Tibial nerve (tissue), 4 donors: ENCODE measurements around the gene MLX. TPM values are rescaled to one million over a fixed set of nuclear protein-coding genes. Genes with fewer than 3 reads are reported as not detected.
A peak's percentile ranks its signal among the peaks of the same experiment; 100 is the strongest.

ENCODE experiments used
- DNase-seq, 2 donors: peaks; one replicate each; pipeline ENCODE4 v3.0.0-alpha.2; 2019; ENCODE audit warnings: low spot score in 2 of 2
- H3K27ac ChIP-seq, 4 donors: fragments of 200-600 bp; sonication (generic) in 3 of 4; one replicate each; pipeline ENCODE4 v1.5.1; 2017 to 2019; ENCODE audit warnings: mild to moderate bottlenecking in 1 of 4
- H3K27me3 ChIP-seq, 2 donors: fragments of 200-600 bp; sonication (generic) in 1 of 2; one replicate each; pipeline versions ENCODE4 v1.5.1 to v1.6.0; 2017 to 2019
- H3K36me3 ChIP-seq, 3 donors: fragments of 200-600 bp; sonication (generic); one replicate each; pipeline ENCODE4 v1.5.1; 2018 to 2019
- H3K4me1 ChIP-seq, 4 donors: fragments of 200-600 bp; sonication (generic) in 3 of 4; one replicate each; pipeline ENCODE4 v1.5.1; 2017 to 2019
- H3K4me3 ChIP-seq, 4 donors: fragments of 200-600 bp; sonication (generic) in 3 of 4; one replicate each; pipeline ENCODE4 v1.5.1; 2017 to 2019; ENCODE audit warnings: mild to moderate bottlenecking in 1 of 4, moderate library complexity in 1 of 4
- H3K9me3 ChIP-seq, 4 donors: fragments of 200-600 bp; sonication (generic) in 3 of 4; one replicate each; pipeline ENCODE4 v1.5.1; 2017 to 2019
- EP300 ChIP-seq, 2 donors: sonication (generic); formaldehyde crosslinking; IDR thresholded peaks; one replicate each; pipeline ENCODE4 v1.6.1; 2017; ENCODE audit warnings: antibody characterized with exemption in 2 of 2, mild to moderate bottlenecking in 1 of 2
- POLR2A ChIP-seq, 2 donors: fragments of 450-650 bp; IDR thresholded peaks; one replicate each; pipeline ENCODE4 v1.6.1; 2017; ENCODE audit warnings: antibody characterized with exemption in 2 of 2, mild to moderate bottlenecking in 2 of 2, moderate library complexity in 2 of 2
- WGBS, 2 donors: methylation state at CpG; one replicate each; pipeline ENCODE4 v1.1.5; 2018; 5-methylcytosine and 5-hydroxymethylcytosine counted together
- total RNA-seq, 4 donors: library from RNA; depleted of rRNA; stranded (reverse); fragments of >200 nt; gene quantifications; one replicate each; pipeline ENCODE4 v1.1.0, GENCODE V29; 2016
- TF ChIP-seq, protein P1 (sequence below), 5 experiments: fragments of 200-600 bp in 3 of 5; fragments of 450-650 bp in 2 of 5; sonication (generic) in 3 of 5; IDR thresholded peaks; one replicate each; pipeline ENCODE4 v1.5.1; 2016 to 2019; ENCODE audit warnings: antibody characterized with exemption in 5 of 5, mild to moderate bottlenecking in 3 of 5, moderate library complexity in 2 of 5

Gene MLX
- total RNA-seq, 4 donors from 2014 or later, result 31.8 to 44.4 (median 39.1) TPM

- Histone ChIP-seq H3K27ac (no peak overlapping the region), H3K4me3 (no peak overlapping the region), H3K9me3 (no peaks in the 10 kb centered on the region), H3K36me3 (peaks cover 2 to 65% (median 14%) of the 10 kb centered on the region in 3 donors), H3K4me1 (peaks cover 0 to 28% (median 12%) of the 10 kb centered on the region in 4 donors), H3K27me3 (no peaks in the 10 kb centered on the region)
- no peak for DNase-seq
- TF ChIP-seq EP300 (IDR thresholded peaks at IDR 0.05) (no peak), POLR2A (IDR thresholded peaks at IDR 0.05) (no peak)
- TF ChIP-seq, protein P1, sequence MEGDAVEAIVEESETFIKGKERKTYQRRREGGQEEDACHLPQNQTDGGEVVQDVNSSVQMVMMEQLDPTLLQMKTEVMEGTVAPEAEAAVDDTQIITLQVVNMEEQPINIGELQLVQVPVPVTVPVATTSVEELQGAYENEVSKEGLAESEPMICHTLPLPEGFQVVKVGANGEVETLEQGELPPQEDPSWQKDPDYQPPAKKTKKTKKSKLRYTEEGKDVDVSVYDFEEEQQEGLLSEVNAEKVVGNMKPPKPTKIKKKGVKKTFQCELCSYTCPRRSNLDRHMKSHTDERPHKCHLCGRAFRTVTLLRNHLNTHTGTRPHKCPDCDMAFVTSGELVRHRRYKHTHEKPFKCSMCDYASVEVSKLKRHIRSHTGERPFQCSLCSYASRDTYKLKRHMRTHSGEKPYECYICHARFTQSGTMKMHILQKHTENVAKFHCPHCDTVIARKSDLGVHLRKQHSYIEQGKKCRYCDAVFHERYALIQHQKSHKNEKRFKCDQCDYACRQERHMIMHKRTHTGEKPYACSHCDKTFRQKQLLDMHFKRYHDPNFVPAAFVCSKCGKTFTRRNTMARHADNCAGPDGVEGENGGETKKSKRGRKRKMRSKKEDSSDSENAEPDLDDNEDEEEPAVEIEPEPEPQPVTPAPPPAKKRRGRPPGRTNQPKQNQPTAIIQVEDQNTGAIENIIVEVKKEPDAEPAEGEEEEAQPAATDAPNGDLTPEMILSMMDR (IDR thresholded peaks at IDR 0.05), result no peak
- WGBS, 2 donors, result 79 to 81% methylated on average over 3 of the region's 3 CpGs
Measured at GRCh38 chr17:42574463-42574862, 7.6 kb downstream of the MLX start.

DNA sequence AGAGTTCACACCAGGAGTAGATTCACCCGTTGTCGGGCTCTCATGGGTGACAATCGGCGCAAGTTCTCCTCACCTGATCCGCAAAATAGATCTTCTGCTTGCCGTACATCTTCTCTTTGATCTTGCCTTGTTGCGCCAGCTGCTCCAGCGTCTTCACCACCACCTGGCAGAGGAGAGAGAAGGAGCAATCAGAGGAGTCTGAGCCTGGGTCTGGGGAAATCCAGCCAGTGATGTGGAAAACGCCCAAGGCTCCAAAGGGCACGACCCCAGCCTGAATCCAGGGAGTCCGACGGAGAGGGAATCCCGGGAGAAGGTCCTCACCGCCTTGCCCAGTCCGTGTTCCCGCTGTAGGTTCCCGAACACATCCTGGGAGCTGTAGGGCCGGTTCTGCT, 10.2 kb downstream of the MLX start:
- H3K9me3 ChIP-seq, result no peaks in the 10 kb centered on the region
- H3K27ac ChIP-seq, result peak overlapping the region in 3 of 4 donors; percentile 85 to 90 (median 89)
- DNase-seq, result no peak
- no peaks in the 10 kb centered on the region for H3K27me3 ChIP-seq
- TF ChIP-seq EP300 (IDR thresholded peaks at IDR 0.05) (no peak), POLR2A (IDR thresholded peaks at IDR 0.05) (no peak)
- TF ChIP-seq, protein P1 (IDR thresholded peaks at IDR 0.05), result no peak
- H3K4me3 ChIP-seq, result peak overlapping the region; percentile 41 to 87 (median 72)
- peaks cover 4 to 63% (median 23%) of the 10 kb centered on the region in 3 donors for H3K36me3 ChIP-seq
- 6 to 12% methylated on average over 16 to 18 of the region's 18 CpGs for WGBS, 2 donors
- H3K4me1 ChIP-seq, result peaks cover 0 to 28% (median 12%) of the 10 kb centered on the region in 4 donors

- peak; percentile 91 to 93 for DNase-seq
- TF ChIP-seq POLR2A (IDR thresholded peaks at IDR 0.05), result peak; percentile 45 to 73
- TF ChIP-seq EP300 (IDR thresholded peaks at IDR 0.05), result peak; percentile 86 to 94
- TF ChIP-seq, protein P1 (IDR thresholded peaks at IDR 0.05), result peak; percentile 19 to 71 (median 39)
- H3K4me1 ChIP-seq, result peaks cover 0 to 28% (median 12%) of the 10 kb centered on the region in 4 donors
- H3K27me3 ChIP-seq, result no peaks in the 10 kb centered on the region
- H3K36me3 ChIP-seq, result peaks cover 2 to 63% (median 26%) of the 10 kb centered on the region in 3 donors
- H3K9me3 ChIP-seq, result no peaks in the 10 kb centered on the region
- H3K4me3 ChIP-seq, result peak within 1 kb of the TSS; percentile 41 to 87 (median 72)
- peak within 1 kb of the TSS; percentile 55 to 90 (median 87) for H3K27ac ChIP-seq
- WGBS, 2 donors, result 0% methylated on average over 27 to 52 of the region's 52 CpGs
Measured at GRCh38 chr17:42577532-42578281, 10.8 kb downstream of the MLX start, which contains the start of gene PSMC3IP. Gene PSMC3IP, minus strand, starts transcription at chr17:42577729. Its CDS starts 43 bp downstream, at chr17:42577686.

DNA sequence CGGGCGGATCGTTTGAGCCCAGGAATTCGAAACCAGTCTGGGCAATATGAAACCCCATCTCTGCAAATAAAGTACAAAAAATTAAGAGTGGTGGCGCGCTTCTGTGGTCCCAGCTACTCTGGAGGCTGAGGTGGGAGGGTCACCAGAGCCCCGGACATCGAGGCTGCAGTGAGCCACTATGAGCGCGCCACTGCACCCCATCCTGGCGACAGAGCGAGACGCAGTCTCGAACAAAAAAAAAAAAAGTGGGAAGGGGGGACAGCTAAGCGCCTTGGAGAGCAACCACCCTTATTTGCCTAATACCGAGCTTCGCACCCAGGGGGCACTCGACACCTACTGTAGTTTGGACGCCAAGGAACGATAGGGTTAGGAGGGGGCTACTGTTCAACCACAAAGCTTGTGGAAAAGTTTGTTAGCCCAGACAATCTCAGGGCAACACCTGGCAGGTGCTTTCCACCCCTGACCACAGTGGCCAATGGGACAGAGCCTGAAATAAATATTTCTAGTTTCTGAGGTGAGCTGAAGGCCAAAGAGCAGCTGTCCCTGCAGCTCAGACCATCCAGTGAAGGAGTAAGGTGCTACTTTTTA, 11.5 kb downstream of the MLX start:
- 0 to 1% methylated on average over 20 of the region's 20 CpGs for WGBS, 2 donors
- Histone ChIP-seq H3K36me3 (peaks cover 2 to 63% (median 27%) of the 10 kb centered on the region in 3 donors), H3K27me3 (no peaks in the 10 kb centered on the region), H3K27ac (peak overlapping the region; percentile 55 to 90 (median 87)), H3K4me1 (peaks cover 0 to 28% (median 12%) of the 10 kb centered on the region in 4 donors), H3K4me3 (peak overlapping the region; percentile 41 to 87 (median 72)), H3K9me3 (no peaks in the 10 kb centered on the region)
- DNase-seq, result peak; percentile 69 to 88
- TF ChIP-seq POLR2A (IDR thresholded peaks at IDR 0.05), result no peak
- TF ChIP-seq, protein P1 (IDR thresholded peaks at IDR 0.05), result peak; percentile 65 to 78 (median 76)
- TF ChIP-seq EP300 (IDR thresholded peaks at IDR 0.05), result no peak
